CD4-positive, alpha-beta T cell treated with Interleukin-17A for 1 hour (primary cell): Measurements from ENCODE around the gene ZIC5.
"Not testable (repeated sequence)": the region's sequence is repeated elsewhere in the genome, so short reads cannot be mapped to it uniquely, and the experiment has no call there.

Experiments used
- DNase-seq: peaks from one replicate; pipeline ENCODE4 v3.0.0-alpha.2; 2020

The ZIC5 gene

GRCh38 chr13:99959540-99960230 lies 11.9 kb downstream of the ZIC5 start:
- DNase-seq = no peak

- no peak for DNase-seq
These were observed 12.4 kb downstream of the ZIC5 start for GRCh38 chr13:99959127-99959539.

DNA sequence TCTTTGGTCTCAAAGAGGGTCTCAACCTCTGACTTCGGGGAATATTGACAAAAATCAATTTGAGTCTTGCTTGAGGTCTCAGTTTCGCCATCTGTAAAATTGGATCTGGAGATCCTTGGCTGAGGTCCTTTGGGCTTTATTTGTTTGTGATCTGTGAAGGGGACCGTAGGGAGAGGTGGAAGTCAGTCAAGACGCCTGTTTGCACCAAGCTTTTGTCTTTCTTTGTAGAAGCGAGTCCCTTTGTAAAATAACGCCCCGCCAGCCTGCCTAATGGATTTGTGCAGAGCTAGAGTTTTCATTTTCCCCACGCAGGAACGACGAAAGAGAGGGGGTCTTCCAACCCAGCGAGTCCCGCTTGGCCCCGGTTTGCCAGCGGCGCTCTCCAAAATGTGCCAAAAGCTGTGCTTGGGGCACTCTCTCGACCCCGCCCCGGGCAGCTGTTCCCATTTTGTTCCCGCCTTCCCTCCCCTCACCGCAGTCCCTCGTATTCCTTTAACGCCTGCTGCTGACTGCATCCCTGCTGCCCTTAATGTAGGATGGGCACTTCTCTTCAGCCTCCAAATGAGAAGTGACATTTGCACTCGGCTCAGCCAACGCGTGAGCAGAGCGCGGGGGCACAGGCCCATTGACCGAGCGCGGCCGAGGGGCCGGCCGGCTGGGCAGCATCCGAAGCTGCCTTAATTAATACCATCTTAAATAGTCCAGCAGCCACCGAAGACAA lies 13.0 kb downstream of the ZIC5 start:
- DNase-seq = no peak

GRCh38 chr13:99956473-99957349 lies 14.9 kb downstream of the ZIC5 start:
- no peak for DNase-seq

GRCh38 chr13:99955747-99956472 lies 15.7 kb downstream of the ZIC5 start:
- no peak for DNase-seq

DNA sequence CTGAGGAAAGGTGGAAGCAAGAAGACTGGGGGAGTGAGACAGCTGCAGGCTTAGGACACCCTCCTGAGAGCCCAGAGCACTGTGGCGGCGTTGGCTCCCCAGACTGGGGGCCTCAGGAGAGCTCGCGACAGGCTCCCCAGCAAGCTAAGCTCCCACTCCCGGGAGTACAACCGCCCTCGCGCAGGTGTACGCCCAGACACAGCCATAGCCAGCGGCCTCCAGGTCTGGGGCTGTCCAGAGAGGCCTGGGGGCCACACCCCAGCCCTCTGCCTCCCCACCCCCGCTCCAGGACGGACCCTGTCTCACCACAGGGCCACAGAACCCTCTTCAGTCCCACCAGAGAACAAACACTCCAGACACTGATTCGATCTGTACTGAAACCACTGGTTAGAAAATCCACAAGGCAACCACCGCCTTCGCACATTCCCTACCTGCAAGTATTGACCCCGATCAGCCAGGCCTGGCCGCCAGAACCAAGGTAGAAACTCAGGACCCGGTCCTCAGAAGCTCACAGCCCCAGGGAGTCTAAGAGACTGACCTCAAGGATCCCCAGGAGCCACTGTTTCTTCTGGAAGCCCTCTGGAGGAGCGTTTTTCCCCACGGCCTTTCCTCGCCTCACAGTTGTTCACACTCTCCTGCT lies 16.3 kb downstream of the ZIC5 start:
- no peak for DNase-seq

GRCh38 chr13:99953138-99953755 lies 18.3 kb downstream of the ZIC5 start:
- no peak for DNase-seq

GRCh38 chr13:99951666-99952065 lies 19.9 kb downstream of the ZIC5 start:
- not testable (repeated sequence) for DNase-seq

- DNase-seq = no peak
These were observed 21.7 kb downstream of the ZIC5 start for GRCh38 chr13:99949679-99950413.

- DNase-seq = no peak
These were observed 22.5 kb downstream of the ZIC5 start for GRCh38 chr13:99948907-99949678.

DNA sequence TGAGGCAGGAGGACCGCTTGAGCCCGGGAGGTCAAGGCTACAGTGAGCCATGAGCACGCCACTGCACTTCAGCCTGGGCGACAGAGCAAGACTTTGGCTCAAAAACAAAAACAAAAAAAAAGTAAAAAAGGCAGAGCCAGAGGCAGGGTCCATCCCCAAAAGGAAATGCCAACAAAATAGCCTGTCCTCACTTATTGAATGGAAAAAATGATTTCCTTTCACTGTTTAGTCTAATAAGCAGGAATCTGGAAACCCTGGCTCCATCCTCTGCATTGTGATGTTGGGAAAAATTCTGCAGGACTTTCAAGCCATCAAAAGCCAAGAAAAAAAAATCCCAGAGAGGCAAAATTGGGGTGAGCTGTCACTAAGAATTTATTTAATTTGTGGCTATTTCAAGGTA lies 23.2 kb downstream of the ZIC5 start:
- no peak for DNase-seq

GRCh38 chr13:99947666-99948065 lies 23.9 kb downstream of the ZIC5 start:
- no peak for DNase-seq

DNA sequence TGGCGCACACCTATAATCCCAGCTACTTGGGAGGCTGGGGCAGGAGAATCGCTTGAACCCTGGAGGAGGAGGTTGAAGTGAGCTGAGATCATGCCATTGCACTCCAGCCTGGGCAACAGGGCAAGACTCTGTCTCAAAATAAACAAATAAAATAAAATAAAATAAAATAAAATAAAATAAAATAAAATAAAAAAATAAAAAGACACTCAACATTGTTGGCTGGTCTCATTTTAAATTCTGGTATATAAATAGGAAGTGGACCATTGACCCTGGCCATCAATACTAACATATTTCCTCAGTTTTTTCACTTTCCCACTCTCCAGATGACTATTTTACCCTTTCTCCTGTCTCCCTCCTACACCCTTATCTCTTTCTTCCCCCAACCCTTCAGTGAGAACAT lies 26.1 kb downstream of the ZIC5 start:
- not testable (repeated sequence) for DNase-seq

GRCh38 chr13:99944606-99945005 lies 27.0 kb downstream of the ZIC5 start:
- no peak for DNase-seq

DNA sequence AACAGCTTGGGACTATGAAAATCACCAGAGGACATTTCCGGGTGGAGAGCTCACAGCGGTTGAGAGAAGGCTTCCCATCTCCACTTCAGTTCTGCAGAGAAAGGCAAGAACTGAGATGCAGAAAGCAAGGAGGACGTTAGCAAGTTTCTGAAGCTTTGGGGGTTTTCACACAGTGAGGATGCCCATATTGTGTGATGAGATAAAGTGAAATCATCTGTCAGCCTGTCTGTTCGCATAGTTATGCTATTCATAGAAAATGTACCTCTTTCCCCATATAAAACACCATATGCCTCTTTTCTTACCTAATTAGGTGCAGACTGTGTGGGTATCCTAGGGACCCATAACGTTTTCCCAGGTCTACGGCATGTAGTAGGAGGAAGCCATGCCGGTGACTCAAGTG lies 27.5 kb downstream of the ZIC5 start:
- no peak for DNase-seq

GRCh38 chr13:99941911-99942310 lies 29.7 kb downstream of the ZIC5 start:
- DNase-seq = no peak

DNA sequence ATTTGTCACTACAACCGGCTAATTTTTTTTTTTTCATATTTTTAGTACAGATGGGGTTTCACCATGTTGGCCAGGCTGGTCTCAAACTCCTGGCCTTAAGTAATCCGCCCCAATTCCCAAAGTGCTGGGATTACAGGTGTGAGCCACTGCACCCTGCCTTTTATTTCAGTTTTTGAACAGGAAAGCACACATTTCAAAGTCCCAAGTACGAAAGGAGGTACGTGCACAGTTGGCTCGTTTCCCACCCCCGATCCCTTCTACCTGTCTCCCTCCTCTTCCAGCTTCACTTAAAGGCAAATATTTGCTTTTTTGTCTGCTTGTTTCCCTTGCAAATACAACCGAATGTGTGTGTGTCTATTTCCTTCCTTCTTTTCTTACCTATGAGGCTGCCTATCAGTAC lies 30.5 kb downstream of the ZIC5 start:
- DNase-seq = no peak

GRCh38 chr13:99938635-99939034 lies 32.9 kb downstream of the ZIC5 start:
- no peak for DNase-seq

GRCh38 chr13:99935772-99936171 lies 35.8 kb downstream of the ZIC5 start:
- DNase-seq = no peak

DNA sequence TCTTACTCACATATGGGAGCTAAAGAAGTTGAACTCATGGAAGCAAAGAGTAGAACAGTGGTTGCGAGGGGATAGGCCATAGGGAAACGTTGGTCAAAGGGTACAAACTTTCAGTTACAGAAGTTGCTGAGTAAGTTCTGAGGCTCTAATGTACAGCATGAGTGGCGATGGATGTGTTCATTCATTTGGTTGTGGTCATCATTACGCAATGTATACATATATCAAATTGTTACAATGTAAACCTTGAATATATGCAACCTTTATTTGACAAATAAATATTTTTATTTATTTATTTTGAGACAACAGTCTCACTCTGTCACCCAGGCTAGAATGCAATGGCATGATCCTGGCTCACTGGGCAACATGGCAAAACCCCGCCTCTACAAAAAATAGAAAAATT lies 38.7 kb downstream of the ZIC5 start:
- no peak for DNase-seq
